ENCODE data around the gene ISG20. TPM values are rescaled to one million over a fixed set of nuclear protein-coding genes. Genes with fewer than 3 reads are reported as not detected.
A peak's percentile ranks its signal among the peaks of the same experiment; 100 is the strongest.
"Not testable (repeated sequence)": the region's sequence is repeated elsewhere in the genome, so short reads cannot be mapped to it uniquely, and the experiment has no call there.

ISG20 gene
- total RNA-seq, 4 donors from 2014 or later = 6.1 to 15.1 (median 12.9) TPM

GRCh38 chr15:88628018-88628654, 10.7 kb upstream of the ISG20 start:
- DNase-seq (ENCODE audit: low spot score in 2 of 2) = no peak
- no peaks in the 10 kb centered on the region for H3K9me3 ChIP-seq
- no peak overlapping the region for H3K4me3 ChIP-seq
- H3K27ac ChIP-seq = no peak overlapping the region
- H3K27me3 ChIP-seq = no peaks in the 10 kb centered on the region
- peaks cover 24% of the 10 kb centered on the region for H3K4me1 ChIP-seq
- WGBS = 95% methylated on average over 5 of the region's 5 CpGs
- H3K36me3 ChIP-seq = peaks cover 28% of the 10 kb centered on the region
- TF ChIP-seq POLR2AphosphoS5 (IDR thresholded peaks at IDR 0.05) = no peak
- TF ChIP-seq POLR2A (IDR thresholded peaks at IDR 0.05) = no peak
- no peak for TF ChIP-seq CTCF (IDR thresholded peaks at IDR 0.05)
- TF ChIP-seq EP300 (IDR thresholded peaks at IDR 0.05) = no peak

GRCh38 chr15:88629071-88629470, 9.7 kb upstream of the ISG20 start:
- 83% methylated on average over 2 of the region's 16 CpGs for WGBS
- Histone ChIP-seq H3K27ac (no peak overlapping the region), H3K36me3 (peaks cover 28% of the 10 kb centered on the region), H3K9me3 (no peaks in the 10 kb centered on the region), H3K4me3 (no peak overlapping the region), H3K27me3 (no peaks in the 10 kb centered on the region), H3K4me1 (peaks cover 14% of the 10 kb centered on the region)
- TF ChIP-seq POLR2AphosphoS5 (IDR thresholded peaks at IDR 0.05) (no peak), POLR2A (IDR thresholded peaks at IDR 0.05) (no peak), EP300 (IDR thresholded peaks at IDR 0.05) (no peak), CTCF (IDR thresholded peaks at IDR 0.05) (no peak)
- DNase-seq (ENCODE audit: low spot score in 2 of 2) = no peak

GRCh38 chr15:88630141-88630721, 8.6 kb upstream of the ISG20 start:
- peaks cover 28% of the 10 kb centered on the region for H3K36me3 ChIP-seq
- H3K9me3 ChIP-seq = no peaks in the 10 kb centered on the region
- no peaks in the 10 kb centered on the region for H3K27me3 ChIP-seq
- peak overlapping the region; percentile 25 for H3K27ac ChIP-seq
- DNase-seq (ENCODE audit: low spot score in 2 of 2) = no peak
- WGBS = 67% methylated on average over 5 of the region's 9 CpGs
- TF ChIP-seq EP300 (IDR thresholded peaks at IDR 0.05) = no peak
- TF ChIP-seq CTCF (IDR thresholded peaks at IDR 0.05) = no peak
- TF ChIP-seq POLR2A (IDR thresholded peaks at IDR 0.05) = no peak
- TF ChIP-seq POLR2AphosphoS5 (IDR thresholded peaks at IDR 0.05) = no peak
- peaks cover 4% of the 10 kb centered on the region for H3K4me1 ChIP-seq
- no peak overlapping the region for H3K4me3 ChIP-seq

DNA sequence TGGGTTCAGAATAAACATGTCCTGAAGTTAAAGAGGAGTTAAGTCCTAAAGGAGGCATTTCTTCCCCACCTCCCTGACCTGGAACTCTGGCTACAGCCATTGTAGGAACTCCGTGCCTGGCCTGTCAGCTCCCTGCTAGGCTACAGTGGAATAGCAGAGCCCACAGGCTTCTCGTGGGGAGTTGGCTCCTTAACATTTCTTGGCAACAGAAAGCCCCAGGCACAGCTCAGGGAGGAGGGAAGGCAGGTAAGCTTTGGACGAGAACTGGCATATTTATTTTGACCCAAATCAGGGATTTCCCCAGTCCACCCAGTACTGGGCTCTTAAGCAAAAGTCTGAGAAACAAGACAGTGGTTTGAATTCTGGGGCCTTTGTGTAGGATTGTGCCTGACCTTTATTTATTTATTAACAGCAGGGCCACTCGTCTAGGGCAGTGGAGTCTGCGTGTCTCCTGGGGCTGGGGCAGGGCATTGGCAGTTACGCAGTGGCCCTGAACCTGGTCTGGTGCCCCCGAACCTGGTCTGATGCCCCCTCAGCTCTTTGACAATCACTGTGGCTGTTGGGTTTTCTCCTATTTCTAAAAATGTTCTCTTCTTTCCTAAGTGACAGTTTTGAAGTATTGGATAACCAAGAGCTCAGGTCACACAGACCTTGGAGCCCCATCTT, 7.9 kb upstream of the ISG20 start:
- no peaks in the 10 kb centered on the region for H3K9me3 ChIP-seq
- H3K4me1 ChIP-seq = peaks cover 6% of the 10 kb centered on the region
- peaks cover 28% of the 10 kb centered on the region for H3K36me3 ChIP-seq
- TF ChIP-seq POLR2A (IDR thresholded peaks at IDR 0.05) = no peak
- no peak for TF ChIP-seq POLR2AphosphoS5 (IDR thresholded peaks at IDR 0.05)
- no peak for TF ChIP-seq CTCF (IDR thresholded peaks at IDR 0.05)
- TF ChIP-seq EP300 (IDR thresholded peaks at IDR 0.05) = no peak
- H3K27ac ChIP-seq = peak overlapping the region; percentile 25
- WGBS = 85% methylated on average over 7 of the region's 7 CpGs
- no peaks in the 10 kb centered on the region for H3K27me3 ChIP-seq
- no peak for DNase-seq (ENCODE audit: low spot score in 2 of 2)
- H3K4me3 ChIP-seq = no peak overlapping the region

DNA sequence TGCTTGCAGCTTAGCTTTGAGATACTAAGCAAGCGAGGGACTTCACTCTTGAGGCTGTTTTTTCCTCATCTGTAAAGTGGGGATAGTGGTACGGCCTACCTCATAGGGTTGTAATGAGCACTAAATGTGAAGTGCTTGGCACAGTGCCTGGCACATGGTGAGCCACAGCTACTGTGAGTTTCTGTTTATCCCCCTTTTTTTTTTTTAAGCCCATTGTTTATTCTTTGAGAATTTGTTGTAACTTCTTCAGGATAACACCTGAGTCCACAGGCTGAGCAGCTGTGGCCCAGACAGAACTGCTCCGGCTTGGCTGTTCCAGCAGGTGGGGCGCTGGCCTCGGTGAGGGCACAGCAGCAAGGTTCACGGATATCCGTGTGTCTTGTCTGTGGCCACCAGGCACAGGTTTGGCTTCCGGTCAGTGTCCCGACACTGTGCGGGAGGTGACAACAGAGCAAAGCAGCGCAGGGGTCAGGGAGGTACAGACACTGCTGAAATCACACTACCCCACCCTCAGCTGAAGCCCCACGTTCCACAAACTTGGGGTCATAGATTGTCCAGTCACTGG, 7.3 kb upstream of the ISG20 start:
- H3K4me1 ChIP-seq = peaks cover 12% of the 10 kb centered on the region
- 93% methylated on average over 12 of the region's 12 CpGs for WGBS
- TF ChIP-seq POLR2AphosphoS5 (IDR thresholded peaks at IDR 0.05) = no peak
- no peak for TF ChIP-seq EP300 (IDR thresholded peaks at IDR 0.05)
- no peak for TF ChIP-seq CTCF (IDR thresholded peaks at IDR 0.05)
- TF ChIP-seq POLR2A (IDR thresholded peaks at IDR 0.05) = no peak

GRCh38 chr15:88632797-88633196, 6.0 kb upstream of the ISG20 start:
- Histone ChIP-seq H3K4me1 (peaks cover 21% of the 10 kb centered on the region), H3K36me3 (peaks cover 18% of the 10 kb centered on the region)
- DNase-seq (ENCODE audit: low spot score in 2 of 2); H3K9me3 ChIP-seq; H3K4me3 ChIP-seq; H3K27me3 ChIP-seq; H3K27ac ChIP-seq: not testable (repeated sequence)
- 76% methylated on average over 7 of the region's 7 CpGs for WGBS

More for the DNA sequence above, 7.3 kb upstream of the ISG20 start:
- Histone ChIP-seq H3K9me3 (no peaks in the 10 kb centered on the region), H3K4me3 (no peak overlapping the region), H3K27me3 (no peaks in the 10 kb centered on the region), H3K27ac (no peak overlapping the region), H3K36me3 (peaks cover 24% of the 10 kb centered on the region)
- DNase-seq (ENCODE audit: low spot score in 2 of 2) = no peak
